H1 (cell line): Measurements from ENCODE around the gene FAM221B. TPM values are rescaled to one million over a fixed set of nuclear protein-coding genes. Genes with fewer than 3 reads are reported as not detected.

ENCODE experiments used
- CBX8 ChIP-seq: fragments of 300-800, 300-1000 bp; sonication (generic); IDR thresholded peaks from 2 replicates; pipeline ENCODE4 v1.7.1; 2016; ENCODE audit warnings: low read depth, low read length, borderline replicate concordance
- CEBPB ChIP-seq: IDR thresholded peaks from 2 replicates; pipeline ENCODE4 v1.6.1; 2012; ENCODE audit warnings: low read depth, low read length
- FOSL1 ChIP-seq: IDR thresholded peaks from 2 replicates; pipeline ENCODE4 v1.6.1; 2011; ENCODE audit warnings: mild to moderate bottlenecking, low read depth, low read length, moderate library complexity; ENCODE audit not compliant: insufficient read depth
- GABPA ChIP-seq: IDR thresholded peaks from 2 replicates; pipeline ENCODE4 v1.6.1; 2011; ENCODE audit warnings: mild to moderate bottlenecking, low read length, moderate library complexity, borderline replicate concordance; ENCODE audit not compliant: insufficient read depth
- NANOG ChIP-seq: IDR thresholded peaks from 2 replicates; pipeline ENCODE4 v1.6.1; 2011; ENCODE audit warnings: low read length, low read depth, mild to moderate bottlenecking, inconsistent platforms; ENCODE audit not compliant: insufficient read depth, poor library complexity, severe bottlenecking
- RBBP5 ChIP-seq: IDR thresholded peaks from 2 replicates; pipeline ENCODE4 v1.7.1; 2012; ENCODE audit warnings: low read depth, mild to moderate bottlenecking, inconsistent platforms, low read length, moderate library complexity, borderline replicate concordance
- SAP30 ChIP-seq: fragments of 300-600 bp; sonication (generic); IDR thresholded peaks from 2 replicates; pipeline ENCODE4 v1.7.1; 2012; ENCODE audit warnings: low read length, moderate library complexity, mild to moderate bottlenecking, inconsistent platforms; ENCODE audit not compliant: insufficient read depth, insufficient replicate concordance
- polyA plus RNA-seq, 7 experiments: library from polyadenylated mRNA; depleted of rRNA in 3 of 7; stranded (reverse) in 5 of 7; unstranded in 2 of 7; fragments of >200 nt in 5 of 7; fragments of 200-250 nt in 2 of 7; gene quantifications; 1 replicate in 5 of 7; 2 replicates in 1 of 7; 4 replicates in 1 of 7; pipeline versions ENCODE4 v1.2.1 to v1.2.3, GENCODE V29; 2011 to 2013; ENCODE audit warnings: missing spikeins in 2 of 7, mixed read lengths in 2 of 7
- total RNA-seq: library from RNA; stranded (reverse); fragmentation: NEBNext Ultra II Directional; extraction: Animal tissue kit (Norgen Biotek cat#: 25700); gene quantifications from 2 replicates; pipeline ENCODE4 v1.2.1, GENCODE V29; 2021
- TF ChIP-seq, protein P1 (sequence below): fragments of 300-600 bp; sonication (generic); IDR thresholded peaks from 2 replicates; pipeline ENCODE4 v1.7.1; 2012; ENCODE audit warnings: low read length, moderate library complexity, mild to moderate bottlenecking, inconsistent platforms; ENCODE audit not compliant: insufficient replicate concordance

FAM221B gene
- total and polyA plus RNA-seq, 2 of the 8 experiments (the other 6 are each of a cell fraction or from before 2014, with no cell fraction given), result not detected

DNA sequence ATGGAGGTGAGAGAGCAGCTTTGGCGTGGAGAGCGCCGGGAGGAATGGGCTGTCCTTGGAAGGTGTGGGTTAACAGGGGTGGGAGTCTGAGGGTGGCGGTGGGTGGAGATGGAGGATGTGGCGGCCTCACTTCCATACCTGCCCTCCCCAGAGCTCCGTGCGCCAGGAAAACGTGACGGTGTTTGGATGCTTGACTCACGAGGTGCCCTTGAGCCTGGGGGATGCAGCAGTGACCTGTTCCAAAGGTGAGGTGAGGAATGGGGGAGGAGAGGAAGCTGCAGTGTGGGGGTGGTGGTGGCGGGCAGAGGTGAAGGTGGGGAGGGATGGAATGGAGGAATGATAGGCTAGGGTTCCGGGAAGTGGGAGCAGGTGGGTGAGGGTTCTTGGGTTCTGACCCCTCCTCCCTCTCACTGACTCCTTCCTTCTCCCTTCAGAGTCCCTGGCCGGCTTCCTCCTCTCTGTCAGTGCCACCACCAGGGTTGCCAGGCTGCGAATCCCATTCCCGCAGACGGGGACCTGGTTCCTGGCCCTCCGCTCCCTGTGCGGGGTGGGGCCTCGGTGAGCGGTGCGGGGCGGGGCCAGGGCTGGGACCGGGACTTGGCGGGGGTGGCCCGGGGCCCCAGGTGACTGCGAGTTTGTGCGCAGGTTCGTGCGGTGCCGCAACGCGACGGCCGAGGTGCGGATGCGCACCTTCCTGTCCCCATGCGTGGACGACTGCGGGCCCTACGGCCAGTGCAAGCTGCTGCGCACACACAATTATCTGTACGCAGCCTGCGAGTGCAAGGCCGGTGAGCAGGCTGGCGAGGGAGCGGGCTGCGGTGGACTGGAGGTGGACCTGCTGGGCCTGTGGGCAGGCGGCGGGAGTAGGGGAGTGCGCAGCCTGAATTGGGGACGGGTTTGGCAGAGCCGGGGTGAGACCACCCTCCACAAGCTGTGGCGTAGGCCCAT lies 17.6 kb upstream of the FAM221B start (continued):
- TF ChIP-seq, protein P1, sequence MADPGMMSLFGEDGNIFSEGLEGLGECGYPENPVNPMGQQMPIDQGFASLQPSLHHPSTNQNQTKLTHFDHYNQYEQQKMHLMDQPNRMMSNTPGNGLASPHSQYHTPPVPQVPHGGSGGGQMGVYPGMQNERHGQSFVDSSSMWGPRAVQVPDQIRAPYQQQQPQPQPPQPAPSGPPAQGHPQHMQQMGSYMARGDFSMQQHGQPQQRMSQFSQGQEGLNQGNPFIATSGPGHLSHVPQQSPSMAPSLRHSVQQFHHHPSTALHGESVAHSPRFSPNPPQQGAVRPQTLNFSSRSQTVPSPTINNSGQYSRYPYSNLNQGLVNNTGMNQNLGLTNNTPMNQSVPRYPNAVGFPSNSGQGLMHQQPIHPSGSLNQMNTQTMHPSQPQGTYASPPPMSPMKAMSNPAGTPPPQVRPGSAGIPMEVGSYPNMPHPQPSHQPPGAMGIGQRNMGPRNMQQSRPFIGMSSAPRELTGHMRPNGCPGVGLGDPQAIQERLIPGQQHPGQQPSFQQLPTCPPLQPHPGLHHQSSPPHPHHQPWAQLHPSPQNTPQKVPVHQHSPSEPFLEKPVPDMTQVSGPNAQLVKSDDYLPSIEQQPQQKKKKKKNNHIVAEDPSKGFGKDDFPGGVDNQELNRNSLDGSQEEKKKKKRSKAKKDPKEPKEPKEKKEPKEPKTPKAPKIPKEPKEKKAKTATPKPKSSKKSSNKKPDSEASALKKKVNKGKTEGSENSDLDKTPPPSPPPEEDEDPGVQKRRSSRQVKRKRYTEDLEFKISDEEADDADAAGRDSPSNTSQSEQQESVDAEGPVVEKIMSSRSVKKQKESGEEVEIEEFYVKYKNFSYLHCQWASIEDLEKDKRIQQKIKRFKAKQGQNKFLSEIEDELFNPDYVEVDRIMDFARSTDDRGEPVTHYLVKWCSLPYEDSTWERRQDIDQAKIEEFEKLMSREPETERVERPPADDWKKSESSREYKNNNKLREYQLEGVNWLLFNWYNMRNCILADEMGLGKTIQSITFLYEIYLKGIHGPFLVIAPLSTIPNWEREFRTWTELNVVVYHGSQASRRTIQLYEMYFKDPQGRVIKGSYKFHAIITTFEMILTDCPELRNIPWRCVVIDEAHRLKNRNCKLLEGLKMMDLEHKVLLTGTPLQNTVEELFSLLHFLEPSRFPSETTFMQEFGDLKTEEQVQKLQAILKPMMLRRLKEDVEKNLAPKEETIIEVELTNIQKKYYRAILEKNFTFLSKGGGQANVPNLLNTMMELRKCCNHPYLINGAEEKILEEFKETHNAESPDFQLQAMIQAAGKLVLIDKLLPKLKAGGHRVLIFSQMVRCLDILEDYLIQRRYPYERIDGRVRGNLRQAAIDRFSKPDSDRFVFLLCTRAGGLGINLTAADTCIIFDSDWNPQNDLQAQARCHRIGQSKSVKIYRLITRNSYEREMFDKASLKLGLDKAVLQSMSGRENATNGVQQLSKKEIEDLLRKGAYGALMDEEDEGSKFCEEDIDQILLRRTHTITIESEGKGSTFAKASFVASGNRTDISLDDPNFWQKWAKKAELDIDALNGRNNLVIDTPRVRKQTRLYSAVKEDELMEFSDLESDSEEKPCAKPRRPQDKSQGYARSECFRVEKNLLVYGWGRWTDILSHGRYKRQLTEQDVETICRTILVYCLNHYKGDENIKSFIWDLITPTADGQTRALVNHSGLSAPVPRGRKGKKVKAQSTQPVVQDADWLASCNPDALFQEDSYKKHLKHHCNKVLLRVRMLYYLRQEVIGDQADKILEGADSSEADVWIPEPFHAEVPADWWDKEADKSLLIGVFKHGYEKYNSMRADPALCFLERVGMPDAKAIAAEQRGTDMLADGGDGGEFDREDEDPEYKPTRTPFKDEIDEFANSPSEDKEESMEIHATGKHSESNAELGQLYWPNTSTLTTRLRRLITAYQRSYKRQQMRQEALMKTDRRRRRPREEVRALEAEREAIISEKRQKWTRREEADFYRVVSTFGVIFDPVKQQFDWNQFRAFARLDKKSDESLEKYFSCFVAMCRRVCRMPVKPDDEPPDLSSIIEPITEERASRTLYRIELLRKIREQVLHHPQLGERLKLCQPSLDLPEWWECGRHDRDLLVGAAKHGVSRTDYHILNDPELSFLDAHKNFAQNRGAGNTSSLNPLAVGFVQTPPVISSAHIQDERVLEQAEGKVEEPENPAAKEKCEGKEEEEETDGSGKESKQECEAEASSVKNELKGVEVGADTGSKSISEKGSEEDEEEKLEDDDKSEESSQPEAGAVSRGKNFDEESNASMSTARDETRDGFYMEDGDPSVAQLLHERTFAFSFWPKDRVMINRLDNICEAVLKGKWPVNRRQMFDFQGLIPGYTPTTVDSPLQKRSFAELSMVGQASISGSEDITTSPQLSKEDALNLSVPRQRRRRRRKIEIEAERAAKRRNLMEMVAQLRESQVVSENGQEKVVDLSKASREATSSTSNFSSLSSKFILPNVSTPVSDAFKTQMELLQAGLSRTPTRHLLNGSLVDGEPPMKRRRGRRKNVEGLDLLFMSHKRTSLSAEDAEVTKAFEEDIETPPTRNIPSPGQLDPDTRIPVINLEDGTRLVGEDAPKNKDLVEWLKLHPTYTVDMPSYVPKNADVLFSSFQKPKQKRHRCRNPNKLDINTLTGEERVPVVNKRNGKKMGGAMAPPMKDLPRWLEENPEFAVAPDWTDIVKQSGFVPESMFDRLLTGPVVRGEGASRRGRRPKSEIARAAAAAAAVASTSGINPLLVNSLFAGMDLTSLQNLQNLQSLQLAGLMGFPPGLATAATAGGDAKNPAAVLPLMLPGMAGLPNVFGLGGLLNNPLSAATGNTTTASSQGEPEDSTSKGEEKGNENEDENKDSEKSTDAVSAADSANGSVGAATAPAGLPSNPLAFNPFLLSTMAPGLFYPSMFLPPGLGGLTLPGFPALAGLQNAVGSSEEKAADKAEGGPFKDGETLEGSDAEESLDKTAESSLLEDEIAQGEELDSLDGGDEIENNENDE, result no peak
- no peak for TF ChIP-seq CBX8
- no peak for TF ChIP-seq RBBP5
- TF ChIP-seq NANOG, result no peak
- TF ChIP-seq CEBPB, result no peak
- no peak for TF ChIP-seq GABPA
- TF ChIP-seq SAP30, result peak; percentile 60
- no peak for TF ChIP-seq FOSL1
